HG03575 (cell line): ENCODE results near the gene DIPK1B.

Source experiments
- ATAC-seq: cut with Tn5 transposase; IDR thresholded peaks from one replicate; pipeline ENCODE4 v1.9.1; 2021; ENCODE audit not compliant: unreplicated experiment, insufficient number of reproducible peaks, low FRiP score; ENCODE audit errors: extremely low read depth

The DIPK1B gene

GRCh38 chr9:136728548-136729123 lies 16.3 kb downstream of the DIPK1B start:
- ATAC-seq, result no peak

GRCh38 chr9:136729144-136729543 lies 16.8 kb downstream of the DIPK1B start:
- no peak for ATAC-seq

- ATAC-seq, result no peak
Observed at GRCh38 chr9:136729926-136730325, 17.6 kb downstream of the DIPK1B start.

- no peak for ATAC-seq
Observed at GRCh38 chr9:136732444-136733178, 20.2 kb downstream of the DIPK1B start.

- no peak for ATAC-seq
Observed at GRCh38 chr9:136733611-136734010, 21.2 kb downstream of the DIPK1B start.

GRCh38 chr9:136734837-136735496 lies 22.6 kb downstream of the DIPK1B start:
- no peak for ATAC-seq

- no peak for ATAC-seq
Observed at GRCh38 chr9:136735812-136736480, 23.6 kb downstream of the DIPK1B start.

- ATAC-seq, result no peak
Observed at GRCh38 chr9:136738960-136739359, 26.6 kb downstream of the DIPK1B start.

GRCh38 chr9:136739509-136739908 lies 27.1 kb downstream of the DIPK1B start:
- no peak for ATAC-seq

- no peak for ATAC-seq
Observed at GRCh38 chr9:136740069-136740468, 27.7 kb downstream of the DIPK1B start.

- no peak for ATAC-seq
Observed at GRCh38 chr9:136740491-136740890, 28.1 kb downstream of the DIPK1B start.

- ATAC-seq, result no peak
Observed at GRCh38 chr9:136740971-136741882, 28.9 kb downstream of the DIPK1B start.

- no peak for ATAC-seq
Observed at GRCh38 chr9:136741883-136742571, 29.7 kb downstream of the DIPK1B start.

GRCh38 chr9:136742591-136743391 lies 30.4 kb downstream of the DIPK1B start, which contains the start of gene LCN10:
Gene LCN10 (minus strand): TSS chr9:136742940. CDS start chr9:136742903, 37 bp downstream.
- ATAC-seq, result no peak

- ATAC-seq, result no peak
Observed at GRCh38 chr9:136743639-136744211, 31.4 kb downstream of the DIPK1B start.

- no peak for ATAC-seq
Observed at GRCh38 chr9:136744773-136745172, 32.4 kb downstream of the DIPK1B start.
